Measurements from ENCODE around the gene SLCO2A1.

- TF ChIP-seq CTCF (IDR thresholded peaks at IDR 0.05) (no peak), POLR2A (IDR thresholded peaks at IDR 0.05) (no peak), EP300 (IDR thresholded peaks at IDR 0.05) (no peak)
Observed at GRCh38 chr3:133962849-133963248, 66.9 kb downstream of the SLCO2A1 start.
